ENCODE measurements around the gene ZNF850. TPM values are rescaled to one million over a fixed set of nuclear protein-coding genes. Genes with fewer than 3 reads are reported as not detected.
A peak's percentile ranks its signal among the peaks of the same experiment; 100 is the strongest.
"Not testable (repeated sequence)": the region's sequence is repeated elsewhere in the genome, so short reads cannot be mapped to it uniquely, and the experiment has no call there.

ZNF850 gene
- polyA plus RNA-seq, 1 of the 3 experiments (the other 2 are of a cell fraction): 1.6 TPM

GRCh38 chr19:36771261-36772231 is 1.1 kb downstream of the ZNF850 start:
- H2AFZ ChIP-seq (ENCODE audit: low read depth): peak overlapping the region; percentile 97
- H3F3A ChIP-seq (replicated peaks; ENCODE audit: insufficient read depth): peaks cover 17% of the 10 kb centered on the region
- peak; percentile 65 for TF ChIP-seq CHD2 (IDR thresholded peaks at IDR 0.05; ENCODE audit: low read length, partially characterized antibody)
- no peak for TF ChIP-seq RCOR1 (IDR thresholded peaks at IDR 0.05; ENCODE audit: low read length)
- peak; percentile 83 for TF ChIP-seq NFIC (IDR thresholded peaks at IDR 0.05; ENCODE audit: borderline replicate concordance)
- TF ChIP-seq RXRA (IDR thresholded peaks at IDR 0.05; ENCODE audit: borderline replicate concordance, low read depth): no peak
- peak; percentile 72 for TF ChIP-seq GATA2 (CRISPR knock-in tag; IDR thresholded peaks at IDR 0.05)
- POLR2A ChIA-PET: interaction anchor here (0.8 kb wide), 1 partner anchor 25 kb away, joined by 3 read pairs; no protein-coding TSS in a partner anchor
- peak overlapping the region; percentile 79 to 96 for H3K27ac ChIP-seq (ENCODE audit: low read depth in 2 of 2, low read length in 1 of 2)
- 0 out of 2 replicates have a peak, but pooled peaks cover under 1% of the 10 kb centered on the region for H3K9me3 ChIP-seq
- CTCF ChIA-PET: no interaction called here
- H3K9ac ChIP-seq: peak overlapping the region; percentile 84
- no peaks in the 10 kb centered on the region for H3K9me2 ChIP-seq
- H3K4me1 ChIP-seq (ENCODE audit: control insufficient read depth in 1 of 2, insufficient read depth in 2 of 2, low read depth in 1 of 2, low read length in 1 of 2): peaks cover 0 to 3% of the 10 kb centered on the region in 2 experiments; a peak in 1 of 4 replicates
- H3K27me3 ChIP-seq (ENCODE audit: insufficient read depth): no peaks in the 10 kb centered on the region
- WGBS (ENCODE audit: low lambda C conversion rate): 12% methylated on average over 26 of the region's 29 CpGs
- no peaks in the 10 kb centered on the region for H4K20me1 ChIP-seq (ENCODE audit: insufficient read depth)
- peak; percentile 75 for DNase-seq
- H3K4me2 ChIP-seq: peak overlapping the region; percentile 94
- H3K79me2 ChIP-seq (ENCODE audit: insufficient read depth): peaks cover 54% of the 10 kb centered on the region
- H3K4me3 ChIP-seq (ENCODE audit: low read depth in 2 of 2, low read length in 1 of 2): peak overlapping the region; percentile 55 to 99
- peaks cover 0 to 9% of the 10 kb centered on the region in 2 experiments for H3K36me3 ChIP-seq (replicated peaks in 1 of 2; ENCODE audit: control insufficient read depth in 1 of 2, insufficient read depth in 2 of 2, low read length in 1 of 2)

- Histone ChIP-seq H3K36me3 (replicated peaks in 1 of 2; ENCODE audit: control insufficient read depth in 1 of 2, insufficient read depth in 2 of 2, low read length in 1 of 2) (peaks cover 50 to 88% of the 10 kb centered on the region in 2 experiments), H3K9me2 (no peaks in the 10 kb centered on the region), H4K20me1 (ENCODE audit: insufficient read depth) (no peaks in the 10 kb centered on the region), H3F3A (replicated peaks; ENCODE audit: insufficient read depth) (no peaks in the 10 kb centered on the region), H3K9ac (no peak overlapping the region), H3K79me2 (ENCODE audit: insufficient read depth) (no peaks in the 10 kb centered on the region), H3K4me2 (no peak overlapping the region), H3K4me3 (ENCODE audit: low read depth in 2 of 2, low read length in 1 of 2) (peak overlapping the region in 1 of 2 experiments; percentile 14; a peak in 1 of 4 replicates), H3K9me3 (peaks cover 54% of the 10 kb centered on the region), H3K4me1 (ENCODE audit: control insufficient read depth in 1 of 2, insufficient read depth in 2 of 2, low read depth in 1 of 2, low read length in 1 of 2) (no peaks in the 10 kb centered on the region), H3K27ac (ENCODE audit: low read depth in 2 of 2, low read length in 1 of 2) (no peak overlapping the region), H2AFZ (ENCODE audit: low read depth) (no peak overlapping the region), H3K27me3 (ENCODE audit: insufficient read depth) (no peaks in the 10 kb centered on the region)
- POLR2A ChIA-PET: no interaction called here
- 88% methylated on average over 4 of the region's 4 CpGs for WGBS (ENCODE audit: low lambda C conversion rate)
- DNase-seq: no peak
- TF ChIP-seq JUND (IDR thresholded peaks at IDR 0.05) (no peak), YY1 (IDR thresholded peaks at IDR 0.05; ENCODE audit: low read depth) (no peak), MXI1 (IDR thresholded peaks at IDR 0.05; ENCODE audit: low read depth, low read length) (no peak), CHD2 (IDR thresholded peaks at IDR 0.05; ENCODE audit: low read length, partially characterized antibody) (no peak), TCF12 (IDR thresholded peaks at IDR 0.05) (no peak), FOXJ3 (CRISPR knock-in tag; IDR thresholded peaks at IDR 0.05) (no peak), TEAD4 (IDR thresholded peaks at IDR 0.05; ENCODE audit: borderline replicate concordance, insufficient read depth) (no peak), ZBTB33 (IDR thresholded peaks at IDR 0.05; ENCODE audit: borderline replicate concordance, low read depth) (no peak), RFX5 (IDR thresholded peaks at IDR 0.05; ENCODE audit: low read length) (no peak), REST (IDR thresholded peaks at IDR 0.05; ENCODE audit: low read depth, low read length) (no peak)
- CTCF ChIA-PET: no interaction called here
Measured at GRCh38 chr19:36750066-36750691, 22.4 kb downstream of the ZNF850 start.

GRCh38 chr19:36749613-36750012 is 23.0 kb downstream of the ZNF850 start:
- H3K9me2 ChIP-seq; H3F3A ChIP-seq (replicated peaks; ENCODE audit: insufficient read depth); H3K9ac ChIP-seq; CTCF ChIA-PET; POLR2A ChIA-PET; H2AFZ ChIP-seq (ENCODE audit: low read depth); H4K20me1 ChIP-seq (ENCODE audit: insufficient read depth); H3K27me3 ChIP-seq (ENCODE audit: insufficient read depth); H3K79me2 ChIP-seq (ENCODE audit: insufficient read depth); DNase-seq; H3K4me1 ChIP-seq (ENCODE audit: control insufficient read depth in 1 of 2, insufficient read depth in 2 of 2, low read depth in 1 of 2, low read length in 1 of 2); H3K4me2 ChIP-seq; H3K27ac ChIP-seq (ENCODE audit: low read depth in 2 of 2, low read length in 1 of 2): not testable (repeated sequence)
- Histone ChIP-seq H3K4me3 (ENCODE audit: low read depth in 2 of 2, low read length in 1 of 2) (peak overlapping the region in 1 of 2 experiments; percentile 14; a peak in 1 of 4 replicates), H3K36me3 (replicated peaks in 1 of 2; ENCODE audit: control insufficient read depth in 1 of 2, insufficient read depth in 2 of 2, low read length in 1 of 2) (peaks cover 48 to 86% of the 10 kb centered on the region in 2 experiments), H3K9me3 (peaks cover 56% of the 10 kb centered on the region)
- 83% methylated on average over 8 of the region's 8 CpGs for WGBS (ENCODE audit: low lambda C conversion rate)

Data from SK-N-SH (cell line).